Neural progenitor cell (in vitro differentiated cells): Measurements from ENCODE around the gene DPRX.

Source experiments
- EZH2phosphoT487 ChIP-seq: fragments of 200-600 bp; sonication (generic); IDR thresholded peaks from 2 replicates; pipeline ENCODE4 v1.6.1; 2017; ENCODE audit warnings: antibody characterized with exemption
- TF ChIP-seq, protein P1 (sequence below): fragments of 200-600 bp; sonication (generic); IDR thresholded peaks from 2 replicates; pipeline ENCODE4 v1.5.1; 2017; ENCODE audit warnings: antibody characterized with exemption, mild to moderate bottlenecking

DNA sequence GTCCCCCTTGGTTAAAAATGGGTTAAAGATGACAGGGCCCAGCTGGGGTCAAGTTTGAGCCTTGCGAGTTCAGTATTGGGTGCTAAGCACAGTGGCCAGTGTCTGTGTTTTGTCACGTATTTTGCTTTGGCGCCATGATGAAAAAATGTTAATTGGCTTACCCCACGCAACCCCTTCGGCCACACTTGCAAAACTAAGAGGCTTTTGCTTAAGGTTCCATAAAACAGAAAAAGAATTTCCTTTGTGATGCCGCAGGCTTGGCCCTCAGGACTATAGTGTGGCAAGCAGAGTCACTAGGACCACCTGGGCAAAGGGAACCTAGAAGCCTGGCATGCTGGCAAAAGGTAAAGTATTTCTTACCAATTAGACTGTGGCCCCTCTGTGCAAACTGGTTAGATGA is 20.7 kb downstream of the DPRX start:
- TF ChIP-seq, protein P1, sequence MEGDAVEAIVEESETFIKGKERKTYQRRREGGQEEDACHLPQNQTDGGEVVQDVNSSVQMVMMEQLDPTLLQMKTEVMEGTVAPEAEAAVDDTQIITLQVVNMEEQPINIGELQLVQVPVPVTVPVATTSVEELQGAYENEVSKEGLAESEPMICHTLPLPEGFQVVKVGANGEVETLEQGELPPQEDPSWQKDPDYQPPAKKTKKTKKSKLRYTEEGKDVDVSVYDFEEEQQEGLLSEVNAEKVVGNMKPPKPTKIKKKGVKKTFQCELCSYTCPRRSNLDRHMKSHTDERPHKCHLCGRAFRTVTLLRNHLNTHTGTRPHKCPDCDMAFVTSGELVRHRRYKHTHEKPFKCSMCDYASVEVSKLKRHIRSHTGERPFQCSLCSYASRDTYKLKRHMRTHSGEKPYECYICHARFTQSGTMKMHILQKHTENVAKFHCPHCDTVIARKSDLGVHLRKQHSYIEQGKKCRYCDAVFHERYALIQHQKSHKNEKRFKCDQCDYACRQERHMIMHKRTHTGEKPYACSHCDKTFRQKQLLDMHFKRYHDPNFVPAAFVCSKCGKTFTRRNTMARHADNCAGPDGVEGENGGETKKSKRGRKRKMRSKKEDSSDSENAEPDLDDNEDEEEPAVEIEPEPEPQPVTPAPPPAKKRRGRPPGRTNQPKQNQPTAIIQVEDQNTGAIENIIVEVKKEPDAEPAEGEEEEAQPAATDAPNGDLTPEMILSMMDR, result no peak
- TF ChIP-seq EZH2phosphoT487, result no peak
